Measurements from ENCODE around the gene PDCD1. TPM values are rescaled to one million over a fixed set of nuclear protein-coding genes. Genes with fewer than 3 reads are reported as not detected.

Gene PDCD1
- total and polyA plus RNA-seq, 2 of the 8 experiments (the other 6 are each of a cell fraction or from before 2014, with no cell fraction given) = 0.48 to 1.1 TPM

- POLR2A ChIA-PET (ENCODE audit: partially characterized antibody) = interaction anchor here (0.8 kb wide), 1 partner anchor 135 kb away, joined by 4 read pairs; the partner anchor contains the start of gene ING5
- no peak for TF ChIP-seq SIRT6 (IDR thresholded peaks at IDR 0.05; ENCODE audit: low read length)
- no peak for TF ChIP-seq ATF3 (IDR thresholded peaks at IDR 0.05; ENCODE audit: insufficient read depth, low read depth, low read length)
- TF ChIP-seq TAF7 (optimal IDR thresholded peaks at IDR 0.05; ENCODE audit: borderline replicate concordance, low read depth, low read length) = no peak
- no peak for TF ChIP-seq SRF (IDR thresholded peaks at IDR 0.05; ENCODE audit: low read depth, low read length)
- TF ChIP-seq NRF1 (IDR thresholded peaks at IDR 0.05; ENCODE audit: low read depth, low read length) = no peak
- no peak for TF ChIP-seq E2F6 (IDR thresholded peaks at IDR 0.05)
- no peak for TF ChIP-seq BCL11A (IDR thresholded peaks at IDR 0.05; ENCODE audit: low read depth in 2 of 2, low read length in 2 of 2)
- no peak for TF ChIP-seq ZNF274 (IDR thresholded peaks at IDR 0.05; ENCODE audit: borderline replicate concordance, extremely low read depth, low read length)
- no peak for TF ChIP-seq SAP30 (IDR thresholded peaks at IDR 0.05; ENCODE audit: insufficient read depth, insufficient replicate concordance, low read length)
- no peak for TF ChIP-seq SP4 (IDR thresholded peaks at IDR 0.05; ENCODE audit: low read length)
- TF ChIP-seq SIX5 (IDR thresholded peaks at IDR 0.05; ENCODE audit: low read depth, low read length) = no peak
- no peak for TF ChIP-seq CREB1 (IDR thresholded peaks at IDR 0.05)
Observed at GRCh38 chr2:241837197-241837965, 21.3 kb downstream of the PDCD1 start.

More at GRCh38 chr2:241837197-241837965, 21.3 kb downstream of the PDCD1 start:
- H2BK12ac ChIP-seq (ENCODE audit: low read depth, low read length) = no peak overlapping the region
- no peak overlapping the region for H3K23ac ChIP-seq (ENCODE audit: insufficient read length)
- H3K18ac ChIP-seq (ENCODE audit: extremely low read depth, low read length) = no peak overlapping the region
- no peaks in the 10 kb centered on the region for H3K9me3 ChIP-seq (ENCODE audit: insufficient read depth in 2 of 2, low read depth in 1 of 2, low read length in 1 of 2)
- no peaks in the 10 kb centered on the region for H4K20me1 ChIP-seq (replicated peaks in 1 of 2; ENCODE audit: control insufficient read depth in 1 of 2, insufficient read depth in 2 of 2, low read length in 2 of 2)
- no peak overlapping the region for H3K56ac ChIP-seq (replicated peaks; ENCODE audit: insufficient read length, low read depth, low read length)
- H3K23me2 ChIP-seq (ENCODE audit: low read depth, low read length) = no peaks in the 10 kb centered on the region
- no peak overlapping the region for H2BK120ac ChIP-seq (replicated peaks; ENCODE audit: low read depth, low read length)
- no peak overlapping the region for H4K8ac ChIP-seq (ENCODE audit: extremely low read depth, insufficient read depth, low read length)
- H2AFZ ChIP-seq (ENCODE audit: low read length) = no peak overlapping the region
- CTCF ChIA-PET (ENCODE audit: partially characterized antibody) = interaction anchor here (0.8 to 2.4 kb wide), 6 partner anchors 11 to 137 kb away, joined by 4 to 9 read pairs (median 4); no protein-coding TSS in a partner anchor
- H2BK20ac ChIP-seq (ENCODE audit: low read length) = no peak overlapping the region
- DNase-seq (ENCODE audit: low read depth in 1 of 2, low spot score in 2 of 2) (no peak), FAIRE-seq (no peak)
- no peak overlapping the region for H2BK15ac ChIP-seq (ENCODE audit: low read length)
- no peak overlapping the region for H3K9ac ChIP-seq (replicated peaks in 1 of 4; ENCODE audit: extremely low read depth in 1 of 4, low read depth in 3 of 4, low read length in 3 of 4)
- no peak overlapping the region for H3K4me2 ChIP-seq (ENCODE audit: insufficient read depth in 1 of 2, low read depth in 2 of 2, low read length in 2 of 2)
- no peak overlapping the region for H4K91ac ChIP-seq (replicated peaks; ENCODE audit: insufficient read length, low read length)
- H2AK5ac ChIP-seq (ENCODE audit: low read depth, low read length) = no peak overlapping the region
- no peak overlapping the region for H3K27ac ChIP-seq (ENCODE audit: low read depth, low read length)
- H3K14ac ChIP-seq (ENCODE audit: insufficient read length) = no peak overlapping the region
- H3K36me3 ChIP-seq (ENCODE audit: control insufficient read depth in 2 of 4, insufficient read depth in 4 of 4, low read length in 3 of 4) = no peaks in the 10 kb centered on the region
- H3K79me1 ChIP-seq (ENCODE audit: low read depth, low read length) = no peaks in the 10 kb centered on the region
- H3K4me3 ChIP-seq (ENCODE audit: extremely low read depth in 1 of 4, insufficient read depth in 2 of 4, low read depth in 3 of 4, low read length in 4 of 4) = no peak overlapping the region
- no peak overlapping the region for H3K4ac ChIP-seq (replicated peaks; ENCODE audit: insufficient read length, low read depth, low read length)
- no peak overlapping the region for H2BK5ac ChIP-seq (ENCODE audit: low read depth, low read length)
- H3K4me1 ChIP-seq (replicated peaks in 1 of 4; ENCODE audit: control insufficient read depth in 3 of 4, insufficient read depth in 4 of 4, low read length in 3 of 4) = no peaks in the 10 kb centered on the region; a peak in 1 of 7 replicates
- no peaks in the 10 kb centered on the region for H3K79me2 ChIP-seq (ENCODE audit: control insufficient read depth in 1 of 2, insufficient read depth in 2 of 2, low read length in 2 of 2)
- H3K27me3 ChIP-seq (replicated peaks in 1 of 4; ENCODE audit: control insufficient read depth in 3 of 4, extremely low read depth in 1 of 4, insufficient read depth in 3 of 4, low read length in 3 of 4) = no peaks in the 10 kb centered on the region
- WGBS, 2 experiments (ENCODE audit: extremely low coverage in 1 of 2, insufficient coverage in 1 of 2, insufficient read length in 1 of 2, insufficient replicate concordance in 2 of 2, low coverage in 1 of 2, low lambda C conversion rate in 2 of 2, missing lambda C conversion rate in 1 of 2) = 81% methylated on average over 13 of the region's 13 CpGs; no CpG with 5 or more reads in 1 of the 2 experiments
- H4K5ac ChIP-seq (ENCODE audit: insufficient read length, low read depth, low read length) = no peak overlapping the region

All from H1 (cell line).